Body of pancreas (tissue), 4 donors: ENCODE results near the gene CACNA1F.

Source experiments
- POLR2A ChIP-seq, 3 donors: fragments of 450-650 bp; IDR thresholded peaks; one replicate each; pipeline ENCODE4 v1.6.1; 2016; ENCODE audit warnings: antibody characterized with exemption in 3 of 3, mild to moderate bottlenecking in 2 of 3
- TF ChIP-seq, protein P1 (sequence below), 7 experiments: fragments of 450-650 bp in 4 of 7; fragments of 200-600 bp in 3 of 7; sonication (generic) in 3 of 7; IDR thresholded peaks; one replicate each; pipeline ENCODE4 v1.5.1; 2016 to 2019; ENCODE audit warnings: antibody characterized with exemption in 7 of 7

DNA sequence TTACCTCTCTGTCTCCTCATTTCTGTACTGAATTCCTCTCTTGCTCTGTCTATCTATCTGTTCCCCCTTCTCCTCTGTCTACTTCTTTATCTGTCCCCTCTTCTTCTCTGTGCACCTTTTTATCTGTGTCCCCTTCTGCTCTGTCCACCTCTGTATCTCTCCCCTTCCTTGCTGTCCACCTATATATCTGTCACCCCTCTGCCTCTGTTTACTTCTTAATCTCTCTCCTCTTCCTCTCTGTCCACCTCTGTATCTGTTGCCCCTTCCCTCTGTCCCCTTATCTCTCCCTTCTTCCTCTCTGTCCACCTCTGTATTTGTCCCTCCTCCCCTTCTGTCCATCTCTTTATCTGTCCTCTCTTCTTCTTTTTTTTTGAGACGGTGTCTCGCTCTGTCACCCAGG, 11.1 kb upstream of the CACNA1F start:
- TF ChIP-seq, protein P1, sequence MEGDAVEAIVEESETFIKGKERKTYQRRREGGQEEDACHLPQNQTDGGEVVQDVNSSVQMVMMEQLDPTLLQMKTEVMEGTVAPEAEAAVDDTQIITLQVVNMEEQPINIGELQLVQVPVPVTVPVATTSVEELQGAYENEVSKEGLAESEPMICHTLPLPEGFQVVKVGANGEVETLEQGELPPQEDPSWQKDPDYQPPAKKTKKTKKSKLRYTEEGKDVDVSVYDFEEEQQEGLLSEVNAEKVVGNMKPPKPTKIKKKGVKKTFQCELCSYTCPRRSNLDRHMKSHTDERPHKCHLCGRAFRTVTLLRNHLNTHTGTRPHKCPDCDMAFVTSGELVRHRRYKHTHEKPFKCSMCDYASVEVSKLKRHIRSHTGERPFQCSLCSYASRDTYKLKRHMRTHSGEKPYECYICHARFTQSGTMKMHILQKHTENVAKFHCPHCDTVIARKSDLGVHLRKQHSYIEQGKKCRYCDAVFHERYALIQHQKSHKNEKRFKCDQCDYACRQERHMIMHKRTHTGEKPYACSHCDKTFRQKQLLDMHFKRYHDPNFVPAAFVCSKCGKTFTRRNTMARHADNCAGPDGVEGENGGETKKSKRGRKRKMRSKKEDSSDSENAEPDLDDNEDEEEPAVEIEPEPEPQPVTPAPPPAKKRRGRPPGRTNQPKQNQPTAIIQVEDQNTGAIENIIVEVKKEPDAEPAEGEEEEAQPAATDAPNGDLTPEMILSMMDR (IDR thresholded peaks at IDR 0.05), result no peak
- no peak for TF ChIP-seq POLR2A (IDR thresholded peaks at IDR 0.05)
